ENCODE measurements around the gene DNAJA1. TPM values are rescaled to one million over a fixed set of nuclear protein-coding genes. Genes with fewer than 3 reads are reported as not detected.

The DNAJA1 gene
- total RNA-seq, 1 experiment from 2014 or later = 117 TPM

GRCh38 chr9:33080534-33080933 is 55.5 kb downstream of the DNAJA1 start:
- Histone ChIP-seq H3K79me2 (ENCODE audit: insufficient read depth, low read length) (peaks cover 10% of the 10 kb centered on the region), H3K4me1 (ENCODE audit: control insufficient read depth in 1 of 2, insufficient read depth in 2 of 2, low read length in 2 of 2) (peaks cover 2 to 11% of the 10 kb centered on the region in 2 experiments; a peak in 3 of 4 replicates), H3K9ac (ENCODE audit: low read length) (peak overlapping the region; percentile 10; the same call in 1 of the 2 replicates), H4K20me1 (ENCODE audit: insufficient read depth) (peaks cover 5% of the 10 kb centered on the region; the same call in 1 of the 2 replicates), H3K27ac (ENCODE audit: low read depth, low read length) (no peak overlapping the region), H3K9me2 (ENCODE audit: insufficient read depth) (no peaks in the 10 kb centered on the region), H3K9me3 (ENCODE audit: control insufficient read depth in 1 of 2, insufficient read depth in 1 of 2, low read depth in 1 of 2, low read length in 2 of 2) (no peaks in the 10 kb centered on the region), H3K4me2 (ENCODE audit: low read length) (peak overlapping the region; percentile 64; the same call in 1 of the 2 replicates), H2AFZ (ENCODE audit: low read depth, low read length, poor library complexity, severe bottlenecking) (peak overlapping the region; percentile 91), H3K36me3 (ENCODE audit: control insufficient read depth in 1 of 2, insufficient read depth in 2 of 2, low read length in 2 of 2) (no peaks in the 10 kb centered on the region), H3K27me3 (ENCODE audit: insufficient read depth, low read length) (no peaks in the 10 kb centered on the region), H3K4me3 (replicated peaks in 1 of 2; ENCODE audit: low read depth in 1 of 2, low read length in 2 of 2) (no peak overlapping the region; a peak in 1 of 4 replicates)
- BruUV-seq (replicated peaks) = no TSS peak
- ChIA-PET RAD21 (ENCODE audit: low non-redundant PET in 1 of 2, low total read pairs in 2 of 2, uncharacterized antibody in 2 of 2, unreplicated experiment in 2 of 2) (no interaction called here), POLR2A (no interaction called here), CTCF (interaction anchor here (1.2 kb wide), 1 partner anchor 146 kb away, joined by 5 read pairs; no protein-coding TSS in a partner anchor)
- intact Hi-C loops (cut with micrococcal nuclease) = no loop called here
- TF ChIP-seq EZH2phosphoT487 (IDR thresholded peaks at IDR 0.05; ENCODE audit: borderline replicate concordance) (no peak), SP1 (IDR thresholded peaks at IDR 0.05; ENCODE audit: low read depth) (no peak), POLR2A (IDR thresholded peaks at IDR 0.05; ENCODE audit: borderline replicate concordance, extremely low read depth, insufficient read depth, insufficient read length) (no peak), CEBPB (IDR thresholded peaks at IDR 0.05; ENCODE audit: low read depth) (no peak), POLR2AphosphoS5 (IDR thresholded peaks at IDR 0.05; ENCODE audit: low read depth, low read length) (no peak), ATF3 (IDR thresholded peaks at IDR 0.05) (no peak)
- DNase-seq (ENCODE audit: low read depth, low spot score) (no peak), ATAC-seq (no peak)

DNA sequence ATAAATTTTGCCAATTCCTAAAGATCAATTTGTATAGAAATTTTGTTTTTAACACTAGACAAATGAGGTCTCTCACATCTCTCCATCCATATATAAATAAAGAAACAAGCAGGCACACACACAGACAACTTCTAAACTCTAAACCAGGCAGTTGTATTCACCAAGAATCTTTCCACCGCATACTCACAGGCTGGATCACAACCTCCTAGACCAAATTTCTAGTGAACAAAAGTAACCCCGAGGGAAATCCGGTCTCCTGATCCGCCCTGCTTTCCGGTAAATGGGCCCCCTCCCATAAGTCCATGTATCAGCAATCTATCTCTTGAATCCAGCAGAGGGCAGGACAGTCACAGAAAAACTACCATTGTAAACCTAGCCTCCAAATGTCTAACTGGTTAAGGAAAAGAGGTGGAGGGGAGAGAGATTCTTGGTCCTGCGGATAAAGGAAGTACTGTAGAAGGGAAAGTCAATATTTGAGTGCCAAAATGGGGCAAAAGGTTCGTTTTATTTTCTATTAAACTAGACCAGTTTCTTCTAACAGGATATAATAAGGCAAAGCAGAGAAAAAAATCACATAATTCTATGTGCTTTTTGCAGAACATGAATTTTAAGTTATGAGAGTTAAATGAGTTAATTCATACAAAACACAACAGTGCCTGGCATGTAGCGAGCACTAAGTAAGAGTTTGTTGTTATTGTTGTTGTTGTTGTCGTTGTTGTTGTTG is 56.2 kb downstream of the DNAJA1 start:
- BruUV-seq (replicated peaks) = no TSS peak
- no peak for TF ChIP-seq REST (IDR thresholded peaks at IDR 0.05; ENCODE audit: low read depth)
- no peak for TF ChIP-seq CEBPB (IDR thresholded peaks at IDR 0.05; ENCODE audit: low read depth)
- no peak for TF ChIP-seq ZFX (IDR thresholded peaks at IDR 0.05)
- no peak for TF ChIP-seq SRF (IDR thresholded peaks at IDR 0.05; ENCODE audit: low read depth)
- no peak for TF ChIP-seq ATF3 (IDR thresholded peaks at IDR 0.05)
- TF ChIP-seq EZH2phosphoT487 (IDR thresholded peaks at IDR 0.05; ENCODE audit: borderline replicate concordance) = no peak
- TF ChIP-seq POLR2AphosphoS5 (IDR thresholded peaks at IDR 0.05; ENCODE audit: low read depth, low read length) = no peak
- TF ChIP-seq JUND (IDR thresholded peaks at IDR 0.05) = no peak
- peak; percentile 9 for TF ChIP-seq YY1 (IDR thresholded peaks at IDR 0.05; ENCODE audit: extremely low read depth, insufficient replicate concordance, low read depth, low read length)
- TF ChIP-seq EGR1 (IDR thresholded peaks at IDR 0.05; ENCODE audit: low read depth) = no peak
- no peak for TF ChIP-seq TCF7L2 (IDR thresholded peaks at IDR 0.05; ENCODE audit: borderline replicate concordance, extremely low read depth, insufficient read depth, insufficient read length)
- no peak for TF ChIP-seq SP1 (IDR thresholded peaks at IDR 0.05; ENCODE audit: low read depth)
- peak; percentile 98 for TF ChIP-seq RAD21 (IDR thresholded peaks at IDR 0.05; ENCODE audit: low read depth)
- no peak for TF ChIP-seq ZNF274 (IDR thresholded peaks at IDR 0.05; ENCODE audit: low read depth, low read length)

More for the DNA sequence above, 56.2 kb downstream of the DNAJA1 start:
- ATAC-seq = peak; percentile 63
- Histone ChIP-seq H3K27ac (ENCODE audit: low read depth, low read length) (no peak overlapping the region), H3K4me1 (ENCODE audit: control insufficient read depth in 1 of 2, insufficient read depth in 2 of 2, low read length in 2 of 2) (peaks cover 0 to 10% of the 10 kb centered on the region in 2 experiments; a peak in 3 of 4 replicates), H3K9me2 (ENCODE audit: insufficient read depth) (no peaks in the 10 kb centered on the region), H3K4me2 (ENCODE audit: low read length) (peak overlapping the region; percentile 64), H3K9me3 (ENCODE audit: control insufficient read depth in 1 of 2, insufficient read depth in 1 of 2, low read depth in 1 of 2, low read length in 2 of 2) (no peaks in the 10 kb centered on the region), H2AFZ (ENCODE audit: low read depth, low read length, poor library complexity, severe bottlenecking) (peak overlapping the region; percentile 91), H3K9ac (ENCODE audit: low read length) (peak overlapping the region; percentile 10; the same call in 1 of the 2 replicates), H3K4me3 (replicated peaks in 1 of 2; ENCODE audit: low read depth in 1 of 2, low read length in 2 of 2) (peak overlapping the region; percentile 7 to 32; a peak in 3 of 4 replicates), H3K79me2 (ENCODE audit: insufficient read depth, low read length) (peaks cover 3% of the 10 kb centered on the region), H4K20me1 (ENCODE audit: insufficient read depth) (no peaks in the 10 kb centered on the region), H3K36me3 (ENCODE audit: control insufficient read depth in 1 of 2, insufficient read depth in 2 of 2, low read length in 2 of 2) (no peaks in the 10 kb centered on the region), H3K27me3 (ENCODE audit: insufficient read depth, low read length) (no peaks in the 10 kb centered on the region)
- CTCF ChIA-PET = interaction anchor here (1.2 kb wide), 1 partner anchor 145 kb away, joined by 5 read pairs; no protein-coding TSS in a partner anchor
- peak; percentile 79 for DNase-seq (ENCODE audit: low read depth, low spot score)
- RAD21 ChIA-PET (ENCODE audit: low non-redundant PET in 1 of 2, low total read pairs in 2 of 2, uncharacterized antibody in 2 of 2, unreplicated experiment in 2 of 2) = no interaction called here
- POLR2A ChIA-PET = no interaction called here
- intact Hi-C loops (cut with micrococcal nuclease) = loop anchor here (1.0 kb wide), 2 partner anchors 90 to 144 kb away; no protein-coding TSS in a partner anchor
